NCI-H446 (cell line): Measurements from ENCODE around the gene DOP1A.

Experiments used
- DNase-seq, 2 experiments: peaks; one replicate each; lab custom pipeline; 2025; lab: John Stamatoyannopoulos, UW

The DOP1A gene

DNA sequence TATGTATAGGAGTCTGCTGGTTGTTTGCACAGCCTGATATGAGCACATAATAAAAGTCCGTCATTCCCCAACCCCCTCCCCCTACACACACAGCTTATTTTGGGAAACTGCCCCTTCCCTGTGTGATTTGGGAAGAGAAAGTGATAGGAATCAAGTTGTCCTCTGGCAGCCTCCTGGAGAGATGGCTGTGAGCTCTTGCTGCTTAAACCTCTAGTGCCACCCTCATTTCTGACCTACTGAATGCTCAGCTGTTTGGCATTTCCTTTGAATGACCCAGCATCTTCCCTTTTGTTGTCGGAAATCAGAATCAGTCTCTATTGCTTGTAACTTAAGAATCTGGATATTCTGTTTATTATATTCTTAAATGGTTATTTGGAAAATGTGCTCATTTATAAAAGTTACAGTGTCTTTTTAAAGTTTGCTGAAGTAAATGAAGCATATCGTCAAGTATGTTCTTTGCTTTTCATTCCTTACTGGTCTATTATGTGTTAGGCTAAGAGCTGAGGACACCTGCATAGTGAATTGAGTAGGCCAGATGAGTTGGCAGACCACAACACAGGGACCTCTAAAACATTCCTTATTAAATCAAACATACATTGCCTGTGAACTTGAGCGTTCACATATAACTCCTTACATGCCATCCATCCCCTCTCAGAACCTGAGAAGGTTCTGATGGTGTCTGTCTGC is 131.2 kb downstream of the DOP1A start:
- no peak for DNase-seq

DNA sequence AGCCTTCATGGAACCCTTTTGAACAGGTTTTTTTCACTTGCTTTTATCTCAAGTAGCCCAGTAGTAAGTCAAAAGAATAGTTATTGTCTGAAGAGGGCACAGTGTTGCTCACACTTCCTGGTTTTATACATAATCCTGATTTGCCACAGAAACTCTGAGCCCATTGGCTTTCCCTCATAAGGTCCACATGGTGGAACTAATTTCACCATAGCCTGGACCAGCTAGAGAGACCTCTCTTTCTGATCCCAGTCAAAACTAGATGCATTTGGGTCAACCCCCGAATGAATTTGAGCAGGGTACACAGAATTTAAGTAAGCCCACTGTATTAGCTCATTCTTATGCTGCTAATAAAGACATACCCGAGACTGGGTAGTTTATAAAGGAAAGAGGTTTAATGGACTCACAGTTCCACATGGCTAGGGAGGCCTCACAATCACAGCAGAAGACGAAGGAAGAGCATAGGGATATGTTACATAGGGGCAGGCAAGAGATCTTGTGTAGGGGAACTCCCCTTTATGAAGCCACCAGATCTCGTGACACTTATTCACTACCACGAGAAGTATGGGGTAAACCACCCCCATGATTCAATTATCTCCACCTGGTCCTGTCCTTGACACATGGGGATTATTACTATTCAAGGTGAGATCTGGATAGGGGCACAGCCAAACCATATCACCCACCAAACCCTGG is 131.8 kb downstream of the DOP1A start:
- no peak for DNase-seq

DNA sequence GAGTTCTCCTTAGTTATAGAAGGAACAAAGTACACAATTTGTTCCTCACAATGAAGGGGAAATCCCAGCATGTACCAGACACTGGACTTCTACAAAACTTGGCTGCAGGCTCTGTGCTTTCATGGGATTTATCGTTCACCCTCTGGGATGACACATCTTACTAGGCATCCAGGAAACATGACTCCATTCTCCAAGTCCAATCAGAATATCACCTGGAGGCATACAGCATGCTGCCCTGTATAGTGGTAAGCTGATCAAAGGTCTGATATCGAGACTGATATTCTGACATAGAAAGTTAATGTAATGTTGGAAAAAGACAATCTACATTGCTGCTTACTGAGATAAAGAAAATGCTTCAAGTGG is 132.4 kb downstream of the DOP1A start:
- no peak for DNase-seq

DNA sequence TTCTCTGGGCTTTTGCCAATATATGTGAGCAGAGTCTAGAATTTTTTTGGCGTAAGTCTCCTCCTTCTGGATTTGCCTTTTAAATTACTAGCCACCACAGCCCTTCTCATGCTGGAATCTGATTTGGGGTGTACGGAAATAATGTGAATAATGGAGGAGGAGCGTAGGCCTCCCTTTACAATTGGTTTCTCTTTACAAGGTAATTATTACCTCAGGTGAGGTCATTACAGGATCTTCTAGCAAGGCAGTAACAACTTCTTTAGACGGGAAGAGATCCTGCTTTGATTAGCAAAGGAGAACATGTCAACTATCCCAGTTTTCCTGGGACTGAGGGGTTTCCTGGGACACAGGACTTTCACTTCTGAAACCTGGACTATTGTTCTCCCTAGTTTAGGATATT is 134.6 kb downstream of the DOP1A start:
- no peak for DNase-seq

DNA sequence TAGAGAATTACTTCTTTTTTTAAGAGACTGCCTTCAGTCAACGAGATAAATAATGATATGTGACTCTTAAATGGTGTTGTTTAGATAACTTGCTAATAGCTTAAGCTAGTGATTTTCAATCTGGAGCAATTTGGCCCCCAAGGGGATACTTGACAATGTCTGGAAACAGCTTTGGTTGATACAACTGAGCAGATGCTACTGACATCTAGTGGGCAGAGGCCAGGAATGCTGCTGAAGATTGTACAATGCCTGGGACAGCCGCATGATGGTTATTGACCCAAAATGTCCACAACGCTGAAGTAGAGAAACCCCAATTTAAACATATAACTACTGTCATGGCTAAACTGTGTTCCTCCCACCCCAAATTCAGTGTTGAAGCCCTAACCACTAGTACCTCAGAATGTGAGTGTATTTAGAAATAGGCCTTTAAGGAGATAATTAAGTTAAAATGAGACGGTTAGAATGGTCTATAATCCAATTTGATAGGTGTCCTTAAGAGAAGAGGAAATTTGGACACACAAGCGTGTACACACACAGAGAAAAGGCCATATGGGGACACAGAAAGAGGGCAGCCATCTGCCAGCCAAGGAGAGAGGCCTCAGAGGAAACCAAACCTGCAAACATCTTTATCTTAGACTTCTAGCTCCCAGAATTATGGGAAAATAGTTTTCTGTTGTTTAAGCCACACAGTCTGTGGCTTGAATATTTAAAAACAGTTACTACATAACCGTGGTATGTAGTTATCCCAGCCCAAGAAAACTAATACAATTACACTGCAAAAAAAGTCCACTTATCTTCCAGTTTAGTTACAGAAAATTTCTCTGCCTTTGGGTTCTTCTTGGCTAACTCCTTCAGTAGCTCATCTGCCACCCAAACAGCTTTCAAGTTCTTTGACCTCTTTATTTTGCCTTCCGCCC is 147.9 kb downstream of the DOP1A start:
- DNase-seq = peak; percentile 34 to 76

DNA sequence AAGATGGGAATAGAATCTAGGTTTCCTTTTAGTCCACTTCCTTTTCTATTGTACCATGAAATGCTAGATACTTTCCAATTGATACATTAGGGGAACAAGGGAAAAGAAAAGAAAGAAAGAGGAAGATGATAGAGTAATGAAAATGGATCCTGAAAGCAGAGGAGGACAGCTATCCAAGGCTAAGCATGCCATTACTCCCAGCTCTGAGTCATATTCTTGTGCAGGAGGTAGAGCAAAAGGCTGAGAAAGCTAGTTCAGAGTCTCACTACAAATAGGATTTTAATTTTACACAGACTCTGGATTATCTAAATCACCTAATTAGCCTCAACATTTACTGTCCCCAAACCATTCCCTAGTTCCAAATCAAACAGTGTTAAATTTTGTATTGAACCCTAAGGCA is 149.3 kb downstream of the DOP1A start:
- no peak for DNase-seq
